Activated naive CD4-positive, alpha-beta T cell (primary cell): ENCODE results near the gene HSPA12B.
A peak's percentile ranks its signal among the peaks of the same experiment; 100 is the strongest.

ENCODE experiments used
- DNase-seq, 4 experiments: peaks; one replicate each; lab custom pipeline; 2025; lab: John Stamatoyannopoulos, UW

The HSPA12B gene

DNA sequence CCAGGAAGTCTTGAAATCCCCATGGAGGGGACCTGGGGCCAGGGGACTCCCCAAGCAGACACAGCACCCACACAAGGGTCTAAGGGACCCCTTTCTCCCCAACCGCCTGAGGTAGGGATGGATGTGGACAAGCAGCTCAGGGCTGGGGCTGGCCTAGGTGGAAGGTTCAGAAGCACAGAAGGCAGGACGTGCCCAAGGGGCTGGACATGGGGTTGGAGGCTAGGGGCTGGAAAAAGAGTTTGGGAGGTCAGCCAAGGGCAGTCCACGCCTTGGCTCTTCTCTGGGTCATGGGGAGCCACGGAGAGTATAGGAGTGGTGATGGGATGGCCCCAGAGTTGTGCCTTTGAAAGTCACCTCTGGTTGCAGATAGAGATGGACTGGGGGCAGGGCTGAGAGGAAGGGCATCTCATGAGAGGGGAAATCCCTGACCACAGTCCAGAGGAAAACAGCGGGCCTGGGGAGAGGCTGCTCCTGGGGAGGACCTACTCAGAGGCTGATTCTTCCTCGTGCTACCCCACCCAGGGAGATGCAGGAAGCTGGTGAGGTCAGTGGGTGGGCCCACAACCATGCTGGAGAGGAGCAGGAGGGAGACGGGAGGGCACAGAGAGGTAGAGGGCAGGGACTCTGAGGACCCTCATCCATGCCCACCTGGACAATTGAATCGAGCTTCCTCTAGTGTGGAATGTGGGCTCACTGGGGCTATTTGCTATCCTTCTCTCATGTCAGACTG lies 2.5 kb upstream of the HSPA12B start:
- DNase-seq, result no peak

DNA sequence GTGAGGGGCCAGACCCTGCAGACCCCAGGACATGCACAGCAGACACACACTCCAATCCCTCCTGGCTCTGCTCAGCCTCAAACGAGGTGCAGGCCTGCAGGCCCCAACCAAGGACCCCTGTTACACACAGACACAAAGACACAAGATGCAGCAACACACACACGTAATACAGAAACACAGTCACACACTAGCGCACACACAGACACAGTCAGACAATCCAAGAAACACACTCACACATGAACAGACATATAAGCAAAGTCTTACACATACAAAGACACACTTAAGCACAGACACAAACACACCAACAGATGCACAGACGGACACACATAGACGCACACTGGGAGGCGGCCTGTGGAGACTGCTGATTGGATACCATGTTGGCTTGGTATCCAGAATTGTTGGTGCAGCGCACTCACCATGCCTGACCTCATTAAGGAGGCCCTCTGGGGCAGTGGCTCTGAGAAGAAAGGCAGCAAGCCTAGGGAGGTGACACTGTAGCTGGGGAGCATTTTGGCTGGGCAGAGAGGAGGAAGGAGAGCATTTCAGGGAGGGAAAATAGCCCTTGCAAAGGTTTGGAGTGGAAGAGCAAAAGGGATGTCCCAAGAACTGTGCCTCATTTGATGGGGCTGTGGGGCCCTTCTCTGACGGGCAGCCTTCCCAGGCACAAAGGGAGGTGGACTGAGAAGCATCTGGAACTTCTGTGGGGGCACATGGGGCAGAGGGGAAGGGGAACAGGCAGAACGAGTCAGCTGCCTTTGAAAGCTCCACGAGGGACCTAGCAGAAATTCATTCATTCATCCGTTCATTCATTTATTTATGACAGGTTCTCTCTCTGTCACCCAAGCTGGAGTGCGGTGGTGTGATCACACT lies 1.4 kb upstream of the HSPA12B start:
- DNase-seq, result no peak

DNA sequence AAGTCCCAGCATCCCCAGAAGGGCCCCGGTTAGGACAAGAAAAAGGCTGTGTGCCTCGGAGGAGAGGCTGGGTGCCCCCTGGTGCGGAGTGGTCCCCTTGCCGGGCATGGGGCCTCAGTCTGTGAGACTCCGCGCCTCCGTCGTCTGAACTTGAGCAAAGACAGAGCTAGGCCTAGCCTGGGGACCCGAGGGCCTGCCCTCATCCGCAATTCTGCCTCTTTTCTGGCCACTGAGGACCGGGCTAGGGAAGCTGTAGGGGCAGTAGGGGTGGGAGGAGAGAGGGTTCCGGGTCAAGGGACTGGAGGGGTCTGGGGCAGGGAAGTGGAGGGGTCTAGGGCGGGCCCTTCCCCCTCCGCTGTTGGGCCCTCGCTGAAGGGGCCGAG lies 550 bp upstream of the HSPA12B start:
- DNase-seq, result no peak

DNA sequence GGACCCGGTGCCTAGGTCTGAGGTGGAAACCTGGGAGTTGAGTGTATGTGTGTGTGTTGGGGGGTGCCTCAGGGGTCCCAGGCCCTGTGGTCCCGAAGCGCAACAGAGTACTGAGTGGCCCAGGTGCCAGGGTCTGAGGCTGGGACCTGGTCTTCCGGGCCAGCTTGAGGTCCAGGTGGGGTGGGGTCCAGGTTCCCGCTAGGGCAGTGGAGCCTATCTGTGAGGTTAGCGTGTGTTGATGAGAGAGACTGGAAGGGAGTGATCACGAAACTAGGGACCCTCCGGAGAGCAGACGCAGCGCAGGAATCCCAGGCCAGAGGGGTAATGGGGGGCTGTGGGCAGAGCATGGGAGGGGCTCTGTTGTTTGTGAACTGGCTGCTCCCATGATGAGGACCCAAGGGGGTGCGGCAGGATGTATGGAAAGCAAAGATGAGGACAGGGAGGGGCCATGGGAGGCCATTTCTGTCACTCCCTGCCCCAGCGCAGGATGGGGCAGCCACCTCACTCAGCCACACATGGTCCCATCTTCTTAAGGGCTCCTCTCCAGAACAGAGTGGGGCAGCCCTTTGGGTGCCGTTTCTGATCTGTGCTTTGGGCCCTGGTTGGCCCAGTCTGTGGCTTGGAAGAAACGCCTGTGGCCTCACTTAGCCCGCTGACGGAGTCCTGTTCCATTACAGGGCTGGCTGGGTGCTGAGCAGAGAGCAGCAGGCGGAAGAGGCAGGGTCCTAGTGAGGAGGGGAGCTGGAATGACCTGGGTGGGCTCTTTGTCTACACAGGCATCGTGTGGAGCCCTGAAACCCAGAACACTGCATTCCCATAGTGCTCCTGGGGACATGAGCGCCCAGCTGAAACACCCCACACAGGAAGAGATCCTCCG lies 872 bp downstream of the HSPA12B start:
- DNase-seq, result no peak

DNA sequence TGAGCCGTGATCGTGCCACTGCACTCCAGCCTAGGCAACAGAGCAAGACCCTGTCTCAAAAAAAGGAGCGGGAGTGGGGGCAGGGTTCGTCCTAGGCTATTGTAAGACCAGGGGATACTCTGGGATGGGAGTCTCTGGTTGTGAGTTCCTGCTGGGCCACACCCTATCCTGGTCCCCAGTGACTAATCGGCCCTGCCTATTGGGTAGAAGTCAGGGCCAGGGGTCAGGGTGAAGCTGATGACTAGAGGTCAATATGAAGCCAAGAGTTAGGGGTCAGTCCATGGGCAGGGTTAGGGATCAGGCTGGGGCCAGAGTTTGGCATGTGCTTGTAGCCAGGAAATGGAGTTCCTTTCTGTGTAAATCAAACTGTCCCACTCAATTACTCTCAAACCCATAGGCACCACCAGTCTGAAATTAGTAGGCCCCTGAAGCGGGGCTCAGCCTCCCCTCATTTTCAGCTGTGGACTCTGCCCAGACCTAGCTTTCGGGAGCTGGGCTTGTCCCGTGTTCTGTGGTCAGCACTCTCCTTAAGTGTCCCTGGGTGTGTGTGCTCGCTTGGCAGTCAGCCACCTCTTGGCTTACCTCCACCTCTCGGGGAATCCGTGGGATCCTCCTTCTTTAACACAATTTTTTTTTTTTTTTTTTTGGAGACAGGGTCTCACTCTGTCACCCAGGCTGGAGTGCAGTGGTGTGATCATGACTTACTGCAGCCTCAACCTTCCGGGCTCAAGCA lies 1.8 kb downstream of the HSPA12B start:
- DNase-seq, result no peak

DNA sequence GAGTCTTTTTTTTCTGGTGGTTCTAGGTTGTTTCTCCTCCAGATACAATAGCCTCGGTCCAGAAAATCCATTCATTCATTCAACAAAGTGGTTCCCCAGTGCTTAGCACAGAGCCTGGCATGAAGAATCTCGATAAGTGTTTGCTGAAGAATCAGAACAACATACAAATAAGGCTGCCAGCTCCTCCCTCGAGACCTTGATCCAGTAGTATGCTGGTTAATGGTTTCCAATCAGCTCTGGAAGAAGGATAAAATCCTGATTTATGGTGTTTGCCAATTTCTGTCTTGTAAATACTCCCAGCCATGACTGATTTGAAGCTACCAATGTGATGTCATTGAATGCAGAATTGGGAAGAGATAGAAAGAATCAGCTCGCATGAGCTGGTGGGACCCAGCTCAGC lies 3.3 kb downstream of the HSPA12B start:
- DNase-seq, result no peak

DNA sequence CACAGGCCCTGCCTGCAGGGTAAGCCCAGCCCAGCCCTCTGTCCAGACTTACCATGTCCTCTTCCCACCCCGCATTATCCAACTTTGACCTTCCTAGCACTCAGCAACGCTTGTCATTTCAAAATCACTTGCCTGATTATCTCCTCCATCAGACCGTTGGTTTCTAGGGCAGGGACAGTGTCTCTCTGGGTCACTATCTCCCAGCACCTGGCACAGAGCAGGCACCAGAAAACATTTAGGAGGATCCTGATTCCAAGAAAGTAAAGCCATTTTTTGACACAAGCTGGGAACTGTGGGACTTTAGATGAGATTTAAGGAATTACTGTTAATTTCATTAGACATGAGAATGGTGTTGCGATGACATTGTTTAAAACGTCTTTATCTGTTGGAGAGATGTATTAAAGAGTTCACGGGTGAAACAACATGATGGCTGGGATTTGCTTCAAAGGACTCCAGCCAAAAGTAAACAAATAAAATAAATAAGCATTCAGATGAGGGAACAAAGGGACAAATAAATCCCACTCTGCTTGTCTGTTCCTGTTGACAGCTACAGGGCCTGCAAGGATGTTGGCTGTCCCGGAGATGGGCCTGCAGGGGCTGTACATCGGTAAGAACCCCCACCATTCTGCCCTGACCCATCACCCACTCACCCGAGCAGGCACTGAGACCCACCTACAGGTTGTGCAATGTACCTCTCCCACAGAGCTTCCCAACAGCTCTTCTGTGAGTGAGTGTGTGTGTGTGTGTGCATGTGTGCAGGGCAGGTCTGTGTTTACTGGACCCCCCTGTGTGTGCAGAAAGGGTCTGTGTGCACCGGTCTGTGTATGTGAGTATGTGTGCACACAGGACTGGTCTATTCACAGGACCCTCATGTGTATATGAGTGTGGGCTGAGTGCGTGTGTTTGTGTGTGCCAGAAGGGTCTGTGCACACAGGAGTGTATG lies 5.9 kb downstream of the HSPA12B start:
- DNase-seq, result no peak

DNA sequence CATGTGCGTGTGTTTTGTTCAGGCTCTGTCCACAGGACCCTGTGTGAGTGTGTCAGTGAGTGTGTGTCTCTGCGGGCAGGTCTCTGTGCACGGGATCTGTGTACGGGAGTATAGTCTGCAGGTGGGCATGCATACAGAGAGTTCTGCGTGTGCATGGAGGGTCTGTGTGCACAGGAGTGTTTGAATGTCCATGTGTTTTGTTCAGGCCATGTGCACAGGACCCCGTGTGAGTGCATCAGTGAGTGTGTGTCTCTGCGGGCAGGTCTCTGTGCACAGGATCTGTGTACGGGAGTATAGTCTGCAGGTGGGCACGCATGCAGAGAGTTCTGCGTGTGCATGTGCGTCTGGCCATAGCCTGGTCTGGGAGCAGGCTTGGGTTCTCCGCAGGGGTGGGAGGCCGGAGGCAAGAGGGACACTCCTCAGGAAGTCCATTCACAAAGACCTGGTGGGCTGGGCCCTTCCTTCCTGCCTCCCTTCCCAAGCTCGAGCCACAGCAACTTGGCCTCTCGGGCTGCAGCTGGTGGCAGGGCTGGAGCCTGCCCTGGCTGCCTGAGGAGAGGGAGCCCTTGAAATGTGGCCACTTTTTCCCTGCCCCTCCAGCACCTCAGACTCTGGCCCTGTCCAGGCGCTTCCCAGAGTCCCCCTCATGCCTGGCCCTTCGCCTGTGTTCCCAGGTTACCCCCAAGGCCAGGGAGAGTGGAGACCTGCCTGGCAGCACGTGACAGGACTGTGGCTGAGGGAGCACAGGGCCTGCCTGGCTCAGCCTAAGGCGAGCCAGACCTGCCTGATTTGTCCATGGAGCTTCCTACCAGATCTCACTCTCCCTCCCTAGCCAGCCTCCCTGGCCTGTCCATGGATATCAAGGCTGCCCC lies 6.8 kb downstream of the HSPA12B start:
- no peak for DNase-seq

DNA sequence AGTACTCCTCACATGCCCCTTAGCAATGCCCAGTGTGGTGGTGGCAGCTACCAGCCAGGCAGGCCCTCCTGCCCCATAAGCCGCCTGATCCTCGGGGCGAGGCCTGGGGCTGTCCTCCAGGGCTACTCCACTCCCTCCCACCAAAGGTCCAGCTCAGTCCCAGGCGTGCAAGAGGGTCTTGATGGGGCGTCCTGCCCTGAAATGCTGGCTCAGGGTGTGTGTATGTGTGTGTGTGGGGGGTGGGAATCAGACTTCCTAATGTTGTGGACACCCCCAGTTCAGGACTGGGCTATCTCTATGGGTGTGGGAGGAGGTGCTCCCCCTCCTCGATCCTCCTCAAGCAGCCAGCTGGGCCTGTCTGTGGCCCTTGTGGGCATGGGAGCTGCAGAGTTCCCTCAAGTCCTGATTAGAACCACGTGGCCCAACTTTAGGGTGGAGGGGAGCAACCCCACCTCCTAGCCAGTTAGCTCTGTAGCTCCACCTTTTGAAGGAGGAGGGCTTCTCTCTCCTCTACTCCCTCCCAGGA lies 7.5 kb downstream of the HSPA12B start:
- DNase-seq, result no peak

DNA sequence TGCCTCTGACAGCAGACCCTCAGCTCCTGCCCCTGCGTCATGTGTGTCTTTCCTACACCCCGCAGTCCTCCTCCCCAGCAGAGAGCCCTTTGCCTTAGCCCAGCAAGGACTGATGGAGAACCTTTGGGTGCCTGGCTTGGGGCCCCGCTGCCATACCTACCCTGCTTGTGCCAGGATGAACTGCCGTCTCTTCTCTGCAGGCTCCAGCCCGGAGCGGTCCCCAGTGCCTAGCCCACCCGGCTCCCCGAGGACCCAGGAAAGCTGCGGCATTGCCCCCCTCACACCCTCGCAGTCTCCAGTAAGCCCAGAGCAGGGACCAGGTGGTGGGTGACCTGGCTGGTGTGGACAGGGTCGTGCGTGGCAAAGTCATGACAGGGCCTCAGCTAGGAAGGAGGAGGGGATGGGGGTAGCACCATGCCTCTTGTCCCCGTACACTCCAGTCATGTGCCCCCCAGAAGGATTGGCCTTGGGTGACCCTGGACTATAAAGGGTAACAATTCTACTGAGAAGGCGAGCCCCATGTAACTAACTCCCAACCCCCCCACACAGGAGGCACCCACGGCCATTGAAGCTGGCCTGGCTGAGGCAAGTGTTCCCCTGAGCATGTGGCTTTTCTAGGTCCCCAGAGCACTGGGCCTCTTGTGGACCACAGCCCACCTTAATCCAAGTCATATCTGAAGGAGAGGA lies 8.3 kb downstream of the HSPA12B start:
- no peak for DNase-seq

DNA sequence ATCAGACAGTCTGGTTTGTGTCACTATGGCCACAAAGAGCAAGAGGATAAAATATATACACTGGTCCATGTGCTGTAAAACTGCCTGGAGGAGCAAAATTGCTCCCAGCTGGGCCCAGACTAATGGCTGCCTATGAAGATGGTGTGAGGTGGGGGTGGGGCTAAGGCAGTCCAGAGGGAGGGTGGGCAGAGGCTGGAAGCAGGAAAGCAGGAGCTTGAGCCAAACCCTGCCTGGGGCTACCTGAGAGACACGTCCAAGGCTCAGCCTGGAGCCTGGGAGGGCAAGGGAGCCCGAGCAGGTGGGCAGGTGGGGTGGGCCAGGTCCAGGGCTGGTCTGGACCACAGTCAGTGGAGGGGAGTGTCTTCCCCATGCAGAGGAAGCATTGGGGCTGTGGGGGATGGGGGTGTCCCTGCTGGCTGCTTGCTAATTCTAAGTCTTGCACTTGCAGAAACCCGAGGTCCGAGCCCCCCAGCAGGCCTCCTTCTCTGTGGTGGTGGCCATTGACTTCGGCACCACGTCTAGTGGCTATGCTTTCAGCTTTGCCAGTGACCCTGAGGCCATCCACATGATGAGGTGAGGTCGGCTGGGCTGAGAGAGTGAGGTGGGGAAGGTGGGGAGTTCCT lies 9.5 kb downstream of the HSPA12B start:
- DNase-seq, result no peak

DNA sequence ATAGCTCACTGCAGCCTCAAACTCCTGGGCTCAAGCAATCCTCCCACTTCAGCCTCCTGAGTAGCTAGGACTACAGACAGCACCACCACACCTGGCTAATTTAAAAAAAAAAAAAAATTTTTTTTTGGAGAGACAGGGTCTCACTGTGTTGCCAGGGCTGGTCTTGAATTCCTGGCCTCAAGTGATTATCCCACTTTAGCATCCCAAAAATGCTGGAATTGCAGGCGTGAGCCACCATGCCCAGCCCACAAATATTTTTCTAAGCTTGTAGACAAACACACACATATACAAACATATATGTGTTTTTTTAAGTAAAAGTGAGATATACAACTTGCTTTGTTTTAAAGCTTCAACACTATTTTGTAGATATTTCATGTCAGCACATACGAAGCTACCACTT lies 10.8 kb downstream of the HSPA12B start:
- no peak for DNase-seq

DNA sequence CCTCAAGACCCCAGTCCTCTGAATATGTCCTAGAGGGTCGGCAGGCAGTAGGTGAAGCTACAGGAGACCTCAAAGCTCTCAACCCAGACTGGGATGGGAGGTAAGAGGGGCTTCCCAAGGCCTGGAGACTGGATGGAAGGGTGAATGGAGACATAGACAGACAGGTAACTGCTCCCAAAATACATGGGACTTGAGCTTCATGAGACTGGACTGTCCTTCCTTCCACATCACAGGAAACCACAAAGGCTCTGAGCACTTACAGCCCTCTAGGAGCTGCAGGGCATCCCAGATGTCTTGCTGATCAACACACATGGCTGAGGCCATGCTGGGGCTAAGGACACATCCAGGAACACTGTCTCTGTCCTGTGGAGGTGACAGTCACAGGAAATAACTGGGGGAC lies 11.6 kb downstream of the HSPA12B start:
- DNase-seq, result no peak

DNA sequence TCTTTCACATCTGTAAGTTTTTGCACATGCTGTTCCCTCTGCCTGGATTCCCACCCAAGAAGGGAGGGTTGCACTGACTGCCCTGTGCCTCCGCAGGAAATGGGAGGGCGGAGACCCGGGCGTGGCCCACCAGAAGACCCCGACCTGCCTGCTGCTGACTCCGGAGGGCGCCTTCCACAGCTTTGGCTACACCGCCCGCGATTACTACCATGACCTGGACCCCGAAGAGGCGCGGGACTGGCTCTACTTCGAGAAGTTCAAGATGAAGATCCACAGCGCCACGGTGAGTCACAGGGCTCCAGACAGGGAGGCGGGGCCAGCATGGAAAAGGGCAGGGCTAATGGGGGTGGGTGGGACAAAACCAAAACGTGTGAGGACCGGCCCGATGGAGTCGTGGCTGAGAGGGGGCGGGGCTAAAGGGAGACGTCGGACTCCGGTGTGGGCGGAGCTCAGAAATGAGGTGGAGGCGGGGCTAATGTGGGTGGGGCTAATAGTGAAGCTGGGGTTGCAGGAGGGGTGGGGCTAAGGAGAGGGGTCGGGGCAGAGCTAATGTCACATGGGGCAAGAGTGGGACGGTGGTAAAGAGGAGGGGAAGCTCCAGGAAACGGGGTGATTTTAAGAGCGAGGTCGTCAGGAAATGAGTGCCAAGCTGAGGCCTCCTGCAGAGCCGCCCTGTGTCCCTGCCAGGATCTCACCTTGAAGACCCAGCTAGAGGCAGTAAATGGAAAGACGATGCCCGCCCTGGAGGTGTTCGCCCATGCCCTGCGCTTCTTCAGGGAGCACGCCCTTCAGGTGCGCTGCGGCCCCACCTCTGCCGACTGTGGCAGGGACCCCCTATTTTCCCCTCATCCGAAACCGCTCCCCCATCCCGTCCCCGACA lies 12.6 kb downstream of the HSPA12B start:
- peak; percentile 28 to 55 (median 32) for DNase-seq

DNA sequence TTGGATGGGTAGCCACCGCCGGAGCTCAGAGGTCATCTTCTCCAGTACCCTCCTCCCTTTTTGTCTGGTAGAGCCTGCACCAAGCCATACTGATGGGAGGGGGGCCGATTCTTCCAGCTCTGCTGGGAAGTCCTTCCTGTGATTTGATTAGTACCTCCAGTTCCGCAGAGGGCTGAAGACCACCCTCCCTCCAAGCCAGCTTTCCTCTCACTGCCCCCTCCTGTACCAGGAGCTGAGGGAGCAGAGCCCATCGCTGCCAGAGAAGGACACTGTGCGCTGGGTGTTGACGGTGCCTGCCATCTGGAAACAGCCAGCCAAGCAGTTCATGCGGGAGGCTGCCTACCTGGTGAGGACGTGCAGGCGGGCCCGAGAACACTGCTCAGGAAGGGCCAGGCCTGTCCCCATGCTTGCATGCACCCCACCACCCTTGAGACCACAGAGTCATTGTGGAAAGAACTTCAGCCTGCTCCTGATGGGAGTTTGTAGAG lies 13.2 kb downstream of the HSPA12B start:
- no peak for DNase-seq

DNA sequence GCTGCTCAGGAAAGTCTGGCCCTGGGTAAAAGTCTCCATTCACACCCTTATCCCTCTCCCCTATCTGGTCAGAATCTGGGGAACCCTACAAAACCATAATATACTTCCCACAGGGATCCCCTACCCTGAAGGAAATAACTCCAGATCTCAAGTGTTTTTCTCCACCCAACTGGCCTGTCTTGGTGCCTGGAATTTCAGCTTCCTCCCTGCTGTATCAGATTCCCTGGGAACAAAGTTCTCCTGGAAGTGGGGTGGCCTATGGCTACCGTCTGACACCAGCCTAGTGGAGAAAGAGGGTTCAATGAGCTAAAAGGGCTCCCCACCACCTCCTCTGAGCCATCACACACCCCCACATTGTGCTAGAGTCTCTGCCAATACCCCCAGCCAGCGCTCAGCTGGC lies 15.0 kb downstream of the HSPA12B start:
- no peak for DNase-seq

DNA sequence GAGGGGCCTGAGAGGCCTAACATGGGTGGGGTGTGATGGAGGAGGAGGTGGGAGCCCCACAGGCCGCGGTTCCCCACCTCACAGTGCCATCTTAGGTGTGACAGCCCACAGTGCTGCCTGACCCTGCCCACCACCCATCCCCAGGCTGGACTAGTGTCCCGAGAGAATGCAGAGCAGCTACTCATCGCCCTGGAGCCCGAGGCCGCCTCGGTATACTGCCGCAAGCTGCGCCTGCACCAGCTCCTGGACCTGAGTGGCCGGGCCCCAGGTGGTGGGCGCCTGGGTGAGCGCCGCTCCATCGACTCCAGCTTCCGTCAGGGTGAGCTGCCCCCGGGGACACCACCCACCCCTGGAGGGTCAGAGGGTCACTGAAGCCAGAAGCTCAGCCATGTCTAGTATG lies 15.6 kb downstream of the HSPA12B start:
- DNase-seq, result no peak
